IPS-18c (cell line): ENCODE results near the gene TMEM254.
"Not testable (repeated sequence)": the region's sequence is repeated elsewhere in the genome, so short reads cannot be mapped to it uniquely, and the experiment has no call there.

ENCODE experiments used
- H3K4me3 ChIP-seq: 2 replicates; pipeline ENCODE4 v1.7.0; 2013; ENCODE audit warnings: low read depth, mild to moderate bottlenecking, low read length, moderate library complexity; ENCODE audit not compliant: insufficient read depth
- H3K9me3 ChIP-seq: one replicate; pipeline ENCODE4 v1.6.1; 2013; ENCODE audit warnings: mild to moderate bottlenecking, low read length, moderate library complexity; ENCODE audit not compliant: control insufficient read depth, insufficient read depth

TMEM254 gene

DNA sequence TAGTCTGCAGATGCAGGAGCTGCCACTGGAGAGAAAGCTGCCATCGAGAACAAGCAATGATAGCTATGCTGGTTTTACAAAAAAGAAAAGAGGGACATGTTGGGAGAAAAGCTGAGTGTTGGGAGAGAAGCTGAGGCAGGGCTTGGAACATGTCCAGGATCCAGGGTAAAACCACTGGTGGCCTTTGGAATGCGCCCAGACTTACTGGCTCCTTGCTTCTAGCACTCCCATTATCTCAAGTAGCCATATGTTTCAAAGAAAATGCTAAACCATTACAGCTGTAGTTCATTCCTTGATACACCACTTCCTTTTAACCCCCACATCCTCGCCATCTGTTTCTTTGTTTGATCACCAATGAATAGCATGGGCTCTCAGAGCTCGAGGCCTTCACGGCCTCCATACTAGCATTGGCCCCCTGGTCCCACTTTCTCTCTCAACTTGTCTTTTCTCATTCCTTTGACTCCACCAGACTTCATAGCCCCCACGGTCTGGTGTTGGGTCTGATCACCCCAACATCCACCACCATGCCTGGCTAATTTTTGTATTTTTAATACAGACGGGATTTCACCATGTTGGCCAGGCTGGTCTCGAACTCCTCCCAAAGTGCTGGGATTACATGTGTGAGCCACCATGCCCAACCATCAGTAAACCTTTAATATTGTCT lies 30.2 kb downstream of the TMEM254 start:
- Histone ChIP-seq H3K9me3 (peaks cover 11% of the 10 kb centered on the region), H3K4me3 (no peak overlapping the region)

DNA sequence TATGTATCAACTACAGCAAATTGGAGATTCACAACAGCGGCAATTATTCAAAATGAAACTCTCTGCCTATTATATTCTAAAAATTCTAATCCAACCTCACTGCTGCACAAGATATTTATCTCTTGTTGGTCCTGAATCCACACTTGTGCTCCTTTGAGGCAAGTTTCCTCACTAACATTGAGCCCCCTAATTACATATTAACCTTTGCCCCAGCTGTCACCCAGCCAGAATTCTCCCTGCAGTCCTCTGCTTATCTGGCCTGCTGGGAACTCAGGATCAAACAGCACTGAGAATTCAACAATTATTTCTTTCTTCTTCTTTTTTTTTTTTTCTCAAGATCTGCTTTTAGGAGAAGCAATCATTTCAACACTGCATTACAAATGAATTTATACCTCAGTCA lies 32.5 kb downstream of the TMEM254 start:
- Histone ChIP-seq H3K4me3 (no peak overlapping the region), H3K9me3 (peaks cover 11% of the 10 kb centered on the region)

DNA sequence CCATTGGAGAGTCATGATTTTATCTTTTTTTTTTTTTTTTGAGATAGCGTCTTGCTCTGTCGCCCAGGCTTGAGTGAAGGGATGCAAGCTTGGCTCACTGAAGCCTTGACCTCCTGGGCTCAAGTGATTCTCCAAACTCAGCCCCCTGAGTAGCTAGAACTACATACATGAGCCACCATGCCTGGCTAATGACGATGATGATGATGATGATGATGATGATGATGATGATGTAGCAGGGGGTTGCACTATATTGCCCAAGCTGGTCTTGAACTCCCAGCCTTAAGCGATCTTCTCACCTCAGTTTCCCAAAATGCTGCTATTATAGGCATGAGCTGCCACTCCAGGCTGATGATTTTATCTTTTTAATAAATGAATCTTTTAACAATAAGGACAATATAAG lies 40.2 kb downstream of the TMEM254 start:
- Histone ChIP-seq H3K4me3 (no peak overlapping the region), H3K9me3 (no peaks in the 10 kb centered on the region)

DNA sequence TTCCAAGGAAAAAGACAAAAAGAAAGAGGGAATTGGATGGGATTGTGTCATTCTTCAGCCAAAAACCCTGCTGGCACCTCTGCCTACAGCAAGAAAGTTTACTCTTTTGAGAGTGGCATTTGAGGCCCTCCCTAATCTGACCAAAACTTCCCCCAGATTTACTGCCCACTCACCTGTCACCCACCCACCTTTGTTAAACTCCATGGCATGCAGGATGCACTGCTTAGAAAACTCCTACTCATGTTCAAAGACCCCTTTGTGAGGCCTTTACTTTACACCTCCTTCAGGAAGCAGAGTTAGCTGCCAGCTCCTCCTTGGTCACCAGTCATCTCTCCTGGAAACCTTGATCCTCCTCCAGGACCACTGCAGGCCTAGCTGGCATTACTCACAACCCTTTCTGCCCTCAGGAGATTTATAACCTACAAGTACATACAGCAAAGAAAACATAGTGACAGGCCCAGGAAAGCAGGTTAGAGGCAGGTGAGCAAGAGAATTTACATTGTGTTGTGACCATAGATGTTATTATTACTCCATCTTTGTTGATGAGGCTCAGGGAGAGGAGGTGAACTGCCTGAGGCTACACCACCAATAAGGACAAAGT lies 43.7 kb downstream of the TMEM254 start:
- H3K4me3 ChIP-seq = no peak overlapping the region
- H3K9me3 ChIP-seq = no peaks in the 10 kb centered on the region

DNA sequence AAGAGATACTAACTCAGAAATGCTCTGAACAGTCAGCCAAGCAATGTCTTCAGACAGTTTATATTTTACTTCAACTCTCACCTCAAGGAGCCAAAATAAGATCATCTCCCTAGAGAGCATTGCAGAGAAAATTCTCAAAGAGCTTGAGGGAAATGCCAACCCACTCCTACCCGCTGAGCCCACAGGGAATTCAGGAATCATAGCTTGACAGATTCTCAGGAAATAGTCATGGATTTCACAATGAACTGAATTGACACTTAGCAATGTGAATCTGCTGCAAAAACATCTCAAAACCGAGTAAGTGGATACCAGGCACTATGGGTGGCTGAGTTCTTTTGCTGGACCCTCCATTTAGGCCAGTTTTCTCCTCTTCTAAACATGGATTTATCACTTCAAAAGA lies 44.3 kb downstream of the TMEM254 start:
- Histone ChIP-seq H3K4me3 (no peak overlapping the region), H3K9me3 (no peaks in the 10 kb centered on the region)

DNA sequence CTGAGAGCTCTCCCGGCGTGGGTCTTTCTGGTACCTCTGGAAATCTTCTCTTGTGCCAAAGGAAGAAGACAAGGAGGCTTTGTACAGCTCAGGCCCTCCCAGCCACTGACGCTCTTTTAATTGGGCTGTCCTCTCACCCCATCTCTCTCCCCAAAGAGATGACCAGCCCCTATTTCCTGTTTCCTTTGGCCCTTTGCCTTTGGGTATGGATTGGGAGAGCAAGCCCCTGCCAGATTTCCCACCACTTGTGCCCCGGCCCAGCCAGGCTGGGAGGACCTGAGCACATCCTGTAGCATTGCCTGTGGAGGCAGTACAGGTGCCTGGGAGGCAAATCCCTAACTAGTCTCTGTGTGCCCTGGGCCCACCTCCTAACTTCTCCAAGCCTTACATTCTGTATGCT lies 48.4 kb downstream of the TMEM254 start:
- no peak overlapping the region for H3K4me3 ChIP-seq
- H3K9me3 ChIP-seq = no peaks in the 10 kb centered on the region

DNA sequence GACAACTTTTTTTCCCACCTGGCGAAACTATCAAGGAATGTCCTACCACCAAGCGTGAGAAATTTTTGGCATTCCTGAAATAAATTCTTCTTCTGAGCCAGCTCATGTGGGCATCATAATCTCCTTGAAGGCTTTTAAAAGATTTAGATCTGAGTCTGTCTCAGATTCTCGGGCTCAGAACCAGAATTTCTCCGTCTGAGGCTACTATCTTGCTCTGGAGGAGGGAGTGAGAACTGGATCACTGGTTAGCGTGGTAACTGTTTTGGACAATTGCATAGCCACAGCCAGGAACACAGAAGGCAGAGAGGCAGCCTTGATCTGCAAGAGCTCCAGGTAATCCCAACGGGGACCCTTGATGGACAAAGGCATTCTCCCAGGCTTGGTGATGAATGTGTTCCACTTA lies 53.0 kb downstream of the TMEM254 start:
- Histone ChIP-seq H3K9me3 (peaks cover 2% of the 10 kb centered on the region), H3K4me3 (no peak overlapping the region)

DNA sequence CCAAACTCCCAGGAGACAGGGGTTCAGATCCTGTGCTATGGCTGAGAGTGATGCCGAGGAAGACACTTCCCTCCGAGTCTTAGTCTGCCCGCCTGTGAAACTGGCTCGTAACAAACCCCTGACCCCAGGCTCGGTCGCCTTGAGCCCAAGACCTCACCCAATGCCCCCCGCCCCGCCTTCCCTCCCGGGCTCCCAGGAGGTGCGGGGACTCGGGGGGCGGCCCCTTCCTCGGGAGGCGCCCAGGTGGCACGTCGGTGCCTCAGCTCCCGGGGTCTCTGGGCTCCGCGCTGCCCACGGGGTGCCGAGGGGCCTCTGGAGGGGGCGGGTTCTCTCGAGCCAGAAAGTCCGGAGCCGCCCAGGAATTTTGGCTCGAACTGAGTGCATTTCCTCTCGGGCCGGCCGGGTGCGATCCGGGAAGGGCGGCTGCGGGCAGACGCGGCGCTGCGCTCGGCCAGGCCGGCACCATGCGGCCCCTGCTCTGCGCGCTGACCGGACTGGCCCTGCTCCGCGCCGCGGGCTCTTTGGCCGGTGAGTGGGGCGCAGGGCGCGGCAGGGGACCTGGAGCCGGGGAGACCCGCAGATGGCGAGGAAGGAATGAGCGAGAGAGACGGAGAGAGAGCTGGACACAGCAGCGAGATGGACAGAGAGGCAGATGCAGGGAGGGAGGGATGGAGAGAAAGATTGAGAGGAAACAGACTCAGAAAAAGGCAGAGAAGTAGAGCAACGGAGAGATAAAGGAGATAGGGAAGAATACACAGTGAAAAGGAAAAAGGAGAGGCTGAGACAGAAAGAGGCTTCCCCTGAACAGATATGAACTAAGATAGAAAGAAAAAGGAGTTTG lies 54.1 kb downstream of the TMEM254 start, which contains the start of gene PLAC9:
TSS of gene PLAC9 (plus strand) at position 432 of the 841 bp plus-strand sequence. CDS start at position 465, 33 bp downstream.
- Histone ChIP-seq H3K9me3 (peaks cover 2% of the 10 kb centered on the region), H3K4me3 (peak within 1 kb of the TSS; percentile 64)

DNA sequence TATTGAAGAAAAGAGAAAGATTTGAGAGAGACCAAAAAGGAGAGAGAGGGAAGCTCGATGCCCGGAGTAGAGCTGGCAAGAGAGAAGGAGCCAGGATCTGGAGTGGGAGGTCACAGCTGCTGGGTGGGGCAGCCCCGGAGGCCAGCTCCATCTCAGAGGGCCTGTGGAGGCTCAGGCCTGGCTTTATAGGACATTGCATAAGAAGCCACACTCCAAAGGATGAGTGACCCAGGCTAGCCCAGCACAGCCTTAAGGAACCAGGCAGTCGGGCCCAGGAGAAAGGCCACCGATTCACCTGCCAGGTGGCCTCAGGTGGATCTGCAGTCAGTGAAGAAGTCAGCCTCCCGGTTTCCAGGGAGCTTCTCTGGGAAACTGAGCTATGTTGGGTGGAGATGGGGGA lies 54.7 kb downstream of the TMEM254 start:
- peaks cover 2% of the 10 kb centered on the region for H3K9me3 ChIP-seq
- H3K4me3 ChIP-seq = peak overlapping the region; percentile 64; the same call in 1 of the 2 replicates

DNA sequence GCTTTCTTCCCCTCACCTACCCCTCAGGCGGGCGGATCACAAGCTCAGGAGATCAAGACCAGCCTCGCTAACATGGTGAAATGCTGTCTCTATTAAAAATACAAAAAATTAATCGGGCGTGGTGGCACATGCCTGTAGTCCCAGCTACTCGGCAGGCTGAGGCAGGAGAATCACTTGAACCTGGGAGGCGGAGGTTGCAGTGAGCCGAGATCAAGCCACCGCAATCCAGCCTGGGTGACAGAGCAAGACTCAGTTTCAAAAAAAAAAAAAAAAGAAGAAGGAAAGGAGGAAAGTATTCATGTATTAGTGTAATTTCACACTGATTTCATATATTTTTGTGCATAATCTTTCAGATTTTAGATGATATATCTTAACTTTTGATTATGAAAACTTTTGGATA lies 55.2 kb downstream of the TMEM254 start:
- H3K4me3 ChIP-seq, H3K9me3 ChIP-seq: not testable (repeated sequence)

DNA sequence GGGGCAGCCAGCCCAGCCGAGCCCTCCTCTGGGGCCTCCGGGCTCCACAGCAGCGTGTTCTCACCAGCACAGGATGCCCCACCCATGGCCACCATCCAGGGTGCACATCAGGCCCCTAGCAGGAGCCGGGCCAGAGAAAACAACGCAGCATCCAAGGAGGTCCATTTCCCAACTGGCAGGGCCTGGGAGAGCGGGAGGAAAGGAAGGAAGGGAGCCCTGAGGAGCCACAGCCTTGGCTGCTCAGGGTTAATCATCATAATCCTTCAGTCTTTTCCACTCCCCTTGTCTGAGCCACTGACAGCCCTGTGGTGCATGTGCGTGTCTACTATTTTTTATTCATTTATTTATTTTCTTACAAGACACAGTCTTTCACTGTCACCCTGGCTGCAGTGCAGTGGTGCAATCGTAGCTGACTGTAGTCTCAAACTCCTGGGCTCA lies 57.7 kb downstream of the TMEM254 start:
- peaks cover 2% of the 10 kb centered on the region for H3K9me3 ChIP-seq
- no peak overlapping the region for H3K4me3 ChIP-seq

DNA sequence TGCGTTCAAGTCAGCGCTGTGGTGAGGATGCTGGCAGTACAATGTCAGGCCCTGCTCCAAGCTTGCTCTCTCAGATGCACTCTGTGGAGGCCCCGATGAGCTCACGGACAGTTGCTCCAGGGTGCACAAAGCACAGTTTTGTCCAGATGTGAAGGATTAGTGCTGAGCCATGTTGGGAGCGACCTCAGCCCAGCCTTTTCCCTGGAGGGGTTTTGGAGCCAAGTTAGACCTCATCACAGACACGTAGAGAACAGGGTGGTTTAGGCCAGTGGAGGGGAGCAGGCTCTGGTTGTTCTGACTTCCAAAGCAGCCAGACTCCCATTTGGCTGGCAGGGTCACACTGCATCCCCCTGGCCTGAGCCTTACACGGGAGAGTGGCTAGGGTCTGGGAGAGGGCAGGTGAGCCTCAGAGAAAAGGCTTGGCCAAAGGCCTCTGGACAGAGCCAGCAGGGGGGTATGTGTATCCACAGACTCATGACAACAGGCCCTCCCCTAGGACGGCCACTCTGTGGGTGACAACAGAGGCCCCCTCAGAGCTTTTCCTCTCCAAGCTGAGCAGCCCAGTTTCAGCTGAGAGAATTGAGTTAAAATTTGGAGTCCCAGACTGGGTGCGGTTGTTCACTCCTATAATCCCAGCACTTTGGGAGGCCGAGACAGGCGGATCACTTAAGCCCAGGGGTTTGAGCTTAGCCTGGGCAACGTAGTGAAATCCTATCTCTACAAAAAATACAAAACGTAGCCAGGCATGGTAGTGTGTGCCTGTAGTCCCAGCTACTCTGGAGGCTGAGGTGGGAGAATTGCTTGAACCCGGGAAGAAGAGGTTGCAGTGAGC lies 58.8 kb downstream of the TMEM254 start:
- Histone ChIP-seq H3K4me3 (no peak overlapping the region), H3K9me3 (peaks cover under 1% of the 10 kb centered on the region)

DNA sequence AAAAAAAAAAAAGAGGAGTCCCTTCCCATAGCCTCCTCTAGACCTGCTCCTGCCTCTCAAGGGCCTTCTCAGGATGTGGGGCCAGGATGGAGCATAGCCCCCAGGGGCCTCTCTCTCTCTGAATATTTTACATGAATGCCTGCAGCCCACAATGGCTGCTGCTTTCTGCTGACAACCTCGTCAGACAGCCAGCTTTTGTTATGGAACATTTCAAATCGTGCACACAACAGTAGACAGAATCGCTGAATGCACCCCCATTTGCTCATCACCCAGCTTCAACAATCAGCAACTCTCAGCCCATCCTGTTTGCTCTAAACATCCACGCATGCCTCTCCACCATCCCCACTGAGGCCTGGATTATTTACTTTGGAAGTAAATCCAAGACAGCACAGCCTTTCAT lies 59.5 kb downstream of the TMEM254 start:
- no peak overlapping the region for H3K4me3 ChIP-seq
- no peaks in the 10 kb centered on the region for H3K9me3 ChIP-seq

DNA sequence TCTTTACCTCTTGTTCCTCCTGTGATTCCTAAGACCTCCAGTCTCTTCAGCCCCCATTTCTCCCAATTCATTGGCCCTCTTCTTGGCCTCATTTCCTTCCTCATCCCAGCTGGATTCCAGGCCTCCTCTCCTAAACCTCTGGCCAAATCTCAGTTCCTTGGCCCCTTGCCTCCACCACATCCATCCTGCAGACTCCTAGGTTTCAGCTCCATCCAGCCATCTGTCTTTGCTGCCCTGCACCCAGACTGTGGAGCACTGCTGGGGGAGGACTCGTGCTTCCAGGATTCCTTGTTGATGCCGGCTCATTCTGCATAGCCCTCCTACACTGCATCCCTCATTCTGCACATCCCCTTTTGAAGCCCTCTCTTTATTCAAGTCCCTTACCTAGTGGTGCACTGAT lies 60.8 kb downstream of the TMEM254 start:
- Histone ChIP-seq H3K9me3 (peaks cover 2% of the 10 kb centered on the region), H3K4me3 (no peak overlapping the region)

DNA sequence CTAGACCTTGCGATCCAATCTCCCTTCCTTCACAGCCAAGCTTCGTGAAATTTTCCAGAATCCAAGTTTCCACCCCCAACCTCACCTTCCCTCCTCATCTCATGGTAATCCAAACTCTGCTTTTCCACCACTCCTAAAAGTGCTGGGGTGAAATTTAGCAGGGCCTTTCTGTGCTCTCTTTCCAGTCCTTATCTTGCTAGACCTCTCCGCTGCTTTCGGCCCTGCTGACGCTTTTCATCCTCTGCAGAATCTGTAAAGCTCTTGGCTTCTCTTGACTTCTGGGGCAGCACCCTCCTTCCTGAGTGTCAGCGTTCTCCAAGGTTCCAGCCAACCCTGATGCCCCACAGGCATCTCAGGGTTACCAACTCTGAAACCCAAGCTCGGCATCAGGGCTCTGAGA lies 61.8 kb downstream of the TMEM254 start:
- H3K9me3 ChIP-seq = peaks cover 2% of the 10 kb centered on the region
- no peak overlapping the region for H3K4me3 ChIP-seq

DNA sequence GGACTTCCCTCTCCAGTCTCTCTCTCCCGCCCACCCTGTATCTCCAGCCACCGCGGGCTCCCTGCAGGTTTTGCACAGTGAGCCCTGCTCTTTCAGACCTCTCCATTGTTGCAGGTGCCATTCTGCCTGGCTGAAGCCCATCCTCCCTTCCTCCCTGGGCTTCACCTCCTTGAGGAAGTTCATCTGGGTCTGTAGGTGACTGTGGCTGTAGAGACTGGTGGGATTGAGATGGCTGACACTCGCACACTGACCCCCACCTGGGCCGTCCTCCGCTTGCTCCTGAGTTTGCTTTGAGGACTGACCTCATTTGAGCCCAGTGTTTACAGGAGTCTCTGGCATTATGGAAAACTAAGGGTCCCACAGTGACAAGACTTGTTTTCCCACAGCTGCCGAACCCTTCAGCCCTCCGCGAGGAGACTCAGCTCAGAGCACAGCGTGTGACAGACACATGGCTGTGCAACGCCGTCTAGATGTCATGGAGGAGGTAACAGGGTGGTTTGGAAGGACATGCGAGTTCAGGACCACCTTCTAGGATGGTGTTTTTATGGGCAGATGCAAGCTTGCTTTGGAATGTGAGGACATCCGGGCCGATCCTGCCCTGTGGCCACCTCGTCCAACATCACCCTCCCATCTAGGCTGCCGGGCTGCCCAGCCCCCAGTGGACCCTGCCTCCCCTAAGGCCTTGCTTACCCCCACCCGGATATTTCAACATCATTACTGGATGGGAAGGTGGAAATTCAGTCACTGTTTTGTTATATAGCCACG lies 63.4 kb downstream of the TMEM254 start:
- Histone ChIP-seq H3K9me3 (peaks cover 2% of the 10 kb centered on the region), H3K4me3 (no peak overlapping the region)
